GM18519 (cell line): ENCODE data around the gene AGAP6.
"Not testable (repeated sequence)": the region's sequence is repeated elsewhere in the genome, so short reads cannot be mapped to it uniquely, and the experiment has no call there.

Source experiments
- ATAC-seq: cut with Tn5 transposase; IDR thresholded peaks from one replicate; pipeline ENCODE4 v1.9.1; 2021; ENCODE audit warnings: mild to moderate bottlenecking, moderate library complexity; ENCODE audit not compliant: unreplicated experiment, low FRiP score

AGAP6 gene

DNA sequence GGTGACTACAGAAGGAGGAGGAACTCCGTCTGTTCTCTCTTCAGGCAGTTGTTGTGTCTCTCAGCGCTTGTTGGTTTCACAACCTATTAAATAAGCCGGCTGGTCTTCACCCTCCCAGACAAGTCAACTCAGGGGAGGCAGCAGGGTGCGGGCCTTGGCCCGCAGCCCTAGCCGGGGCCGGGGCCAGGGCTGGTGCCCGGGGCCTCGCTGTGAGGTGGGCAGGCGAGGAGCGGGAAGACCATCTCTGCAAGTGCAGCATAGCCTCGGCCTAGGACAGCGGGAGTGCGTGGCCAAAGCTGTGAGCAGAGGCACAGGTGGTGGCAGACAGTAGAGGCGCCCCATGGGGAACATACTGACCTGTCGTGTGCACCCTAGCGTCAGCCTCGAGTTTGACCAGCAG, at the start of gene AGAP6:
AGAP6 (plus strand) TSS at position 31 of the 400 bp plus-strand sequence; CDS start at position 341, 310 bp downstream.
- not testable (repeated sequence) for ATAC-seq

GRCh38 chr10:49941447-49942338, 46.5 kb upstream of the AGAP6 start, which contains the start of the genes PARG and TIMM23B:
PARG (minus strand) TSS chr10:49942027; CDS start chr10:49941725, 302 bp downstream.
TIMM23B (plus strand) TSS chr10:49942053; CDS start chr10:49942195, 142 bp downstream.
- ATAC-seq = peak; percentile 38

DNA sequence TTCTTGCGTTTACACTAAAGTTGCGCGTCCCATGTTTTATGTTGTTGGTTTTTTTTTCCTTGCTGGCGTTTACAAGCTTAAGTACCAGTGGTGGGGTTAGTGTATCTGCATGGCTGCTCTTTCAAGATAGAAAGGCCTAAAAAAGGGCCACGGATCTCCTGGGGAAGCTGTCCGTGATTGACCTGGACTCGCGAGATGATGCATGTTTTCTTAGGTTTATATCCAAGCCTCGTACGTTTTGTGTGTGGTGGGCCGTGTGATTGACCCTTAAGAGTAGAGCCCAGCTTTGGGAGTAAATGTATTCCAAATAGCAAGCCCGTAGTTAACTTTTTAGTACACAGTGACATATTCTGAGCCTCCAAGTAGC, 45.9 kb upstream of the AGAP6 start:
- ATAC-seq = not testable (repeated sequence)

DNA sequence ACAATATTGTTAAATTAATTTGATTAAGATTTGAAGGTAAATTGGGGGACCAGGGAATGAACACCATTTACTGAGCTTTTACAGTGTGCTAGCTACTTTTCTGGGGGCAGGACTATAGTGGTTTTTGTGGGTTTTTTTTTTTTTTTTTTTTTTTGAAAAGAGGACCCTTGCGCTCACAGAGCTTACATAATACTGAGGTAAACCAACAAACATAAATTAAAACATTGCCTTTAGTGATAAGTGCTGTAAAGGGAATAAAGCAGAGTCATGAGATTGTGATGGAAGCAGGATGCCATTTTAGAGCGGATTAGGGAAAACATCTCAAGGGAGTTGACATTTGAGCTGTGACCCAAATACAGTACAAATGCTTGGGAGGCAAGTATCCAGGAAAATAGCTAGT, 44.6 kb upstream of the AGAP6 start:
- not testable (repeated sequence) for ATAC-seq

GRCh38 chr10:49948142-49948541, 40.1 kb upstream of the AGAP6 start:
- peak; percentile 80 for ATAC-seq

- not testable (repeated sequence) for ATAC-seq
Observed at GRCh38 chr10:49948737-49949136, 39.5 kb upstream of the AGAP6 start.

DNA sequence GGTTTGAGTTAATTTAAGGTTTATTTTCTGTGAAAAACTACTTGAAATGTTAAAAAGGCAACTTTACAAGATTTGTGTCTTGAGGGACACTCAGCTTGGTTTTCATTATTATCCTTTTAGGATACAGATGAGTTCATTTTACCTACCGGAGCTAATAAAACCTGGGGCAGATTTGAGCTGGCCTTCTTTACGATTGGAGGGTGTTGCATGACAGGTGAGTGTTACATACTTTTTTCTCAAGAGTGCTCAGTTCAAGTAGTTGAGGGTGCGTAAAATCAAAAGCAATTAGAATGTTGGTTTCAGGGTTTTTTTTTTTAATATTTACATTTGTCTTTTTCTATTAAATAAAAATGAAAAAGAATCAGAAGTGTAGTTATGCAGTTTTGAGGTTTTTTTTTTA, 36.2 kb upstream of the AGAP6 start:
- not testable (repeated sequence) for ATAC-seq

GRCh38 chr10:49953122-49953521, 35.1 kb upstream of the AGAP6 start:
- not testable (repeated sequence) for ATAC-seq

DNA sequence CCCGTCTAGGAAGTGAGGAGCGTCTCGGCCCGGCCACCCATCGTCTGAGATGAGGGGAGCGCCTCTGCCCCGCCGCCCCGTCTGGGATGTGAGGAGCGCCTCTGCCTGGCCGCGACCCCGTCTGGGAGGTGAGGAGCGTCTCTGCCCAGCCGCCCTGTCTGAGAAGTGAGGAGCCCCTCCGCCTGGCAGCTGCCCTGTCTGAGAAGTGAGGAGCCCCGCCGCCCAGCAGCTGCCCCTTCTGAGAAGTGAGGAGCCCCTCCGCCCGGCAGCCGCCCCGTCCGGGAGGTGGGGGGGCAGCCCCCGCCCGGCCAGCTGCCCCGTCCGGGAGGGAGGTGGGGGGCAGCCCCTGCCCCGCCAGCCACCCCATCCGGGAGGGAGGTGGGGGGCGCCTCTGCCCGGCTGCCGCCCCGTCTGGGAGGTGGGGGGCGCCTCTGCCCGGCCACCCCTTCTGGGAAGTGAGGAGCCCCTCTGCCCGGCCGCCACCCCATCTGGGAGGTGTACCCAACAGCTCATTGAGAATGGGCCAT, 17.8 kb upstream of the AGAP6 start:
- ATAC-seq = not testable (repeated sequence)

DNA sequence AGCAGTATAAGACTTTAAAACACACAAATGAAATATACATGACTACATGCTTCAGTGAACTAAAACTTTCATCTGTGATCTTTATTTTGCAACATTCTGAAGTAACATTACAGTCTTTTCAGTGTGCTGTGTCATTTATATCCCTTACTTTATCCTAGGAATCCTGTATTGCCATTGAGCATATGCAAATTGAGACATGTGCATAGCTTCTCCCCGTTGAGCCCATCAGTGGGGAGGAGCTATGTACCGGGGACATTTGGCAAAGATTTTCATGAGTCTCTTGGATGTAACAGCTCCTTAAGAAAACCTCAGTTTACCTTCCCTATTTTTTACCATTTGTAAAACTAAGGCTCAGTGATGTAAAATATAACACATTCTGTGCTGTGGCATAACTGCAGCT, 16.7 kb upstream of the AGAP6 start:
- ATAC-seq = not testable (repeated sequence)

DNA sequence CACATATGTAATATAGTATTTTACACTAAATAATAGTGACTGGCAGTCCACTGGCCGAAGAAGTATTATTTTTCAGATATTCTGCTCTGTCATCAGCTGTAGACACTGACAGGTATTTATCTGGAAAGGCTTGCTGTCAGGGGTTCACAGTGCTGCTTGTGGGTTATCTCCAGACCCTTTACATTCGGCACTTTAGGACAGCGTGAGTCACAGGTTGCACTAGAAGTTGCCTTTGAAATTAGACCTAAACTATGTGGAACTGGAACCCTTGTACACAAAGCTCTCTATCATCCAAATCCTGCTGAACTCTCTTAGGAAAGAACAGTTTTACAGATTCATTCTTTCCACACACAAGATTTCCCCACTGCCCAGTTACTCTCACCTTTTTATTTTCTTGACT, 16.1 kb upstream of the AGAP6 start:
- ATAC-seq = not testable (repeated sequence)

DNA sequence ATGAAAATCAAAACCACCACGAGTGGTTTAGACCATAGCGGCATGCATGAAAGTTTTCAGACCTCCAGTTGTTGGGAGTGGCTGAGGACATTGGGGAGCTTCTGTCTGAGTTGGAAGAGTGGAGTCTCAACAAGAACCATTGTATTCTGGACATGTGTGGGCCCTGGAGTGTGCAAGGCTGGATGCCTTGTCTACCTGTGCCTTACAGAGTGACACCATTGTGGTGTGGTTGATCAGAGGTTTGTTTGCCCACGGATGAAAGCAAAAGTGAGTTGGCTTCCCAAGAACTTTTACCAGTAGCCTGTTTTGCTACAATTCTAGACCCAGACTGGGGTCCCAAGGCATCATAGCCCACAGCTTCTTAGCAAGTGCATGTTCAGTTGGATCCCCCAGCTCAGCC, 10.4 kb upstream of the AGAP6 start:
- not testable (repeated sequence) for ATAC-seq

DNA sequence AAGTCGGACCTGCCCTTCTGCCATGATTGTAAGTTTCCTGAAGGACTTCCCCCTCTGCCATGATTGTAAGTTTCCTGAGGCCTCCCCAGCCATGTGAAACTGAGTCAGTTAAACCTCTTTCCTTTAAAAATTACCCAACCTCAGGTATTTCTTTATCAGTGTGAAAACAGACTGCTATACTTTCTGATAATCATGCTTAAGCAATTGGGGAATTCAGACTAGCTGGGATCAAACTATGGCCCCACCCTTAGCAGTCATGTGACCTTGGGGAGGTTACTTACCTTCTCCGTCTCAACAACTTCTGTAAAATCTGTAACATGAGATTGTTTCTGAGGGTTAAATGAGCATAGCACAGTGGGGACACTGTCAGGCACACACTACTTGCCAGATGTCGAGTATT, 999 bp upstream of the AGAP6 start:
- ATAC-seq = not testable (repeated sequence)

DNA sequence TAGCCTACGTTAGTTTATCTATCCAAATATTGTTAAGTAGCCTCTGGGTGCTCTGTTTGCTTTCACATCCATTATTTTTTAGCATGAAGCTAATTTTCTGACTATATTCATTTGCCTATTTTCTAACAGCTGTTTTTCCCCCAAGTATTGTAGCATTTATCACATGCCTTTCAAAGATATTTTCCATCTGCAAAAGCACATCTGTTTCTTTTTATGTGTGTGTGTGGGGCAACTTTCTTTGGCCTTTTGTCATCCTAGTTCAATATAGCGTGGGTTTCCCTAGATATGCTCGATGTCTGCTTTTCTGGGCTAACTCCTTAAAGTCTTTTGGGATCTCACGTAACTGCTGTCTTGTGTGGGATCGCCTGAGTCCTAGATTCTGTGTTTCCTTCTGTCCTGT, 7.1 kb downstream of the AGAP6 start:
- not testable (repeated sequence) for ATAC-seq

DNA sequence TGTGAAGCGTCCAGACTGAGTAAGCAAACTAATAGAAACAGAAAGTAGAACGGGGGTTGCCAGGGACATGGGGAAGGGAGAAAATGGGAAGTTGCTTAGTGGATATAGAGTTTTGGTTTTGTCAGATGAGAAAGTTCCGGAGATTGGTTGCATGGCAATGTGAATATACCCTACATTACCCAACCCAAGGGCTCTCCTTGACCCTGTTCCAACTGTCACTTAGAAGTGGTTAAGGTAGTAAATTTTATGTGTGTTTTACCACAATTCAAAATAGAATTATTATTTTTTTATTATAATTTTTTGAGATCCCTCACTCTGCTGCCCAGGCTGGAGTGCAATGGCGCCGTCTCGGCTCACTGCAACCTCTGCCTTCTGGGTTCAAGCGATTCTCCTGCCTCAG, 25.8 kb downstream of the AGAP6 start:
- ATAC-seq = not testable (repeated sequence)

GRCh38 chr10:50015596-50016220, 27.5 kb downstream of the AGAP6 start:
- ATAC-seq = not testable (repeated sequence)

DNA sequence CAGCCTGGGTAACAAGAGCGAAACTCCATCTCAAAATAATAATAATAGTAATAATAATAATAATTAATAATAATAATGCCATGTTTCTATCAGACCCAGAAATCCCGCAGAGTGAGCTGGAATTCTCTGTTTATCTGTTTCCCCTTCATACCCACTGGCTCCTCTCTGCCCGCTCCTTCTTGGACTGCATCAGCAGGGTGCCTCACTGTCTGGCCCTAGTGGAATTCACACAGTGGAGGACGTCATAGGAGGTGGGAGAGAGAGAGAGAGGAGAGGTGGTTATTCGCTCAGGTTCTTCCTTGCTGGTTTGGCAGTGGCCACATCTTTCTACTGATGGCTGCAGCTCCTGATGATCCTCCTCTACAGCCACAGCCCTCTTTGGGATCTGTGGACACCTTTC, 28.7 kb downstream of the AGAP6 start:
- ATAC-seq = not testable (repeated sequence)

DNA sequence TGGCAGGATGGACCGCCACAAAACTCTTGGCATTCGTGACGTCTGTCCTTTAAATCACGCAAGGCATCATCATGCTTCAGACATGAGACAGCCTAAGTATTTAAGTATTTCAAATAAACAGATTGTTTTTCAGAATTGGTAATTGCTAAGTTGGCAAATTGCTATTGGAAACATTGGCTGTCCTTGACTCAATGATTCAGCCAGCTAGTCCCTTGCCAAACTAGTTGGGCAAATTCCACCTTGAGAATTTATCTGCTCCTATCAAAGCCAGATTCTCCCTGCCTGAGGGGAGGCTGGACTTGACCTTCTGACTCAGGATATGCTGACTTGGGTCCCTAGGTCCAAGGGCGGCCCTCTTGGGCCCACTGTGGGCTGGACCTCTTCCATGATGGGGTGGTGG, 29.4 kb downstream of the AGAP6 start:
- ATAC-seq = not testable (repeated sequence)

DNA sequence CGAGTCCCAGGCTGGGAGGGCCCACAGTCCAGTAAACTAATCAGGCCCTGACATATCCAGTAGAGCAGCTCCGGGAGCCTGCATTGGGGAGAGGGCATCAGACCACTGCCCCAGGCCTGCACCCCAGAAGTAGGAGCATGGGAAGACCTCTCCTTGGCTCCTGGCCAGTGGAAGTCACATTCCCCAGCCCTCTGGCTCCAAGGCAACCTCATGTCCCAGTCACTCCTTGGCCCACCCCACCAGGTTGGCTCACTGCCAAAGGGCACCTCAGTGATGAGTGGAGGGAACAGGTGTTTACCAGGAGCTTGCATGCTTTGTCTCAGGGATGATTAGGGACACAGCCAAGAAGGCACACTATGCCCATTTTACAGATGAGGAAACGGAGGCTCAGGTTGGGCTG, 31.1 kb downstream of the AGAP6 start:
- not testable (repeated sequence) for ATAC-seq

GRCh38 chr10:50020451-50021024, 32.3 kb downstream of the AGAP6 start:
- ATAC-seq = not testable (repeated sequence)

DNA sequence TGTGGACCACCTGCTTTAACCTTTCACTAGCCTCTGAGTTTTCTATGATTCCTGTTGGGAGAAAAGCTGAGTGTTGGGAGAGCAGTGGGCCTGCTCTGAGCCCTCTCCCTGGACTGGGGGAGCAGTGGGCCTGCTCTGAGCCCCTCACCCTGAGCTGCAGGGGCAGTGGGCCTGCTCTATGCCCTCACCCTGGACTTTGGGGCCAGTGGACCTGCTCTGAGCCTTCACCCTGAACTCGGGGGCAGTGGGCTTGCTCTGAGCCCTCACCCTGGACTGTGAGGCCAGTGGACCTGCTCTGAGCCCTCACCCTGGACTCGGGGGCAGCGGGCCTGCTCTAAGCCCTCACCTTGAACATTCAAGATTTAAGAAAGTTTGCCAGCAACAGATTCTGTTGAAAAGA, 33.4 kb downstream of the AGAP6 start:
- ATAC-seq = no peak
